Epidermal melanocyte (primary cell): Measurements from ENCODE around the gene DNER.
A peak's percentile ranks its signal among the peaks of the same experiment; 100 is the strongest.
"Not testable (repeated sequence)": the region's sequence is repeated elsewhere in the genome, so short reads cannot be mapped to it uniquely, and the experiment has no call there.

Experiments
- DNase-seq: peaks from one replicate; pipeline ENCODE4 v3.0.0; 2011; ENCODE audit warnings: low spot score; ENCODE audit not compliant: insufficient read length

The DNER gene

GRCh38 chr2:229407170-229407569 lies 307.2 kb downstream of the DNER start:
- DNase-seq: no peak

- no peak for DNase-seq
Observed at GRCh38 chr2:229405796-229406195, 308.6 kb downstream of the DNER start.

GRCh38 chr2:229403296-229403695 lies 311.1 kb downstream of the DNER start:
- no peak for DNase-seq

GRCh38 chr2:229401171-229401865 lies 313.0 kb downstream of the DNER start:
- DNase-seq: no peak

- no peak for DNase-seq
Observed at GRCh38 chr2:229393926-229394325, 320.4 kb downstream of the DNER start.

GRCh38 chr2:229392196-229392595 lies 322.2 kb downstream of the DNER start:
- DNase-seq: no peak

- DNase-seq: no peak
Observed at GRCh38 chr2:229388731-229389130, 325.6 kb downstream of the DNER start.

GRCh38 chr2:229387866-229388265 lies 326.5 kb downstream of the DNER start:
- DNase-seq: no peak

GRCh38 chr2:229380101-229380625 lies 334.2 kb downstream of the DNER start:
- DNase-seq: no peak

GRCh38 chr2:229378386-229378785 lies 336.0 kb downstream of the DNER start:
- no peak for DNase-seq

GRCh38 chr2:229376866-229377265 lies 337.5 kb downstream of the DNER start:
- DNase-seq: no peak

- no peak for DNase-seq
Observed at GRCh38 chr2:229375251-229375650, 339.1 kb downstream of the DNER start.

- DNase-seq: not testable (repeated sequence)
Observed at GRCh38 chr2:229373311-229373710, 341.0 kb downstream of the DNER start.

- DNase-seq: no peak
Observed at GRCh38 chr2:229372207-229372606, 342.1 kb downstream of the DNER start.

GRCh38 chr2:229371086-229371485 lies 343.3 kb downstream of the DNER start:
- no peak for DNase-seq

GRCh38 chr2:229370509-229370908 lies 343.8 kb downstream of the DNER start:
- DNase-seq: no peak

- DNase-seq: no peak
Observed at GRCh38 chr2:229363185-229363814, 351.1 kb downstream of the DNER start.

GRCh38 chr2:229350883-229351282 lies 363.5 kb downstream of the DNER start:
- DNase-seq: no peak

GRCh38 chr2:229350117-229350805 lies 364.1 kb downstream of the DNER start:
- no peak for DNase-seq

GRCh38 chr2:229348128-229348527 lies 366.2 kb downstream of the DNER start:
- peak; percentile 26 for DNase-seq

- no peak for DNase-seq
Observed at GRCh38 chr2:229346816-229347540, 367.4 kb downstream of the DNER start.

GRCh38 chr2:229344955-229345354 lies 369.4 kb downstream of the DNER start:
- DNase-seq: no peak
